CD4-positive, alpha-beta T cell treated with Interferon gamma for 1 hour (primary cell): ENCODE data around the gene CNPPD1.

ENCODE experiments used
- DNase-seq: peaks from one replicate; pipeline ENCODE4 v3.0.0-alpha.2; 2020

CNPPD1 gene

DNA sequence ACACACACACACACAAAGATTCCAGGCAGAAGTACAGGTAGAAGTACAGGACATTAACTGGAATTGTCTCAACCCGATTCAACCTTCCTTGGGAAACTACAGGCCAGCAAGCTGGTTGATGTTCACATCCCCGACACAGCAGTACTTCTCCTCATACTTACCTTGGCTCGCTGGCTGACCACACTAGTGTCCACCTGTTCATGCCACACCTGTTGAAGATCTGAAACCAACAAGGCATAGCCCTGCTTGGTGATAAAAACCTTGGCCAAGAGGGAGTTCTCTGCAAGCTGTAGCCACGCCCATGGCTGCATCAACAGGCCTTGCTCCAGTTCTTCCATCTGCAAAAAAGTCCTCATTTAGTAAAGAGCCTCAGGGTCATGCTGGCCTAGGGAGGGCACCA lies 18.7 kb downstream of the CNPPD1 start:
- DNase-seq, result no peak

DNA sequence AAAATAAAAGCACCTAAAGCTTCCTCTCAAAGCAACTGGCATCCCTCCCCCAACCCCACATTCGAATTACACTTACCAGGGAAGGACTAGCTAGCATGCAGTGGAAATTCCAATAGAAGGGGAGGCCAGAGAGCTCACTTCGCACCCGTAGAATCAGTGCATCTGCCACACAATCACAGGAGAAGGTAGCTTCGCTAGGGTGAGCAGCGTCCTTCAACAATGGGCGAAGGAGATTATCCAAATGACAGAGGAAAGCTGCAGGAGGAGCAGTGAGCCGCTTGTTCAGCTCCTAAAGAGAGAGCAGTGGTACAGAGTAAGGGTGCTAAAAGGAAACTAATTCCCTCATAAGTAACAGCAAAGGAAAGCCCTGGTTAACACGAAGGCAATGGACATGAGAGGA lies 19.3 kb downstream of the CNPPD1 start:
- no peak for DNase-seq

GRCh38 chr2:219155054-219155644 lies 21.6 kb downstream of the CNPPD1 start:
- no peak for DNase-seq

GRCh38 chr2:219149667-219150066 lies 27.1 kb downstream of the CNPPD1 start:
- DNase-seq, result no peak

DNA sequence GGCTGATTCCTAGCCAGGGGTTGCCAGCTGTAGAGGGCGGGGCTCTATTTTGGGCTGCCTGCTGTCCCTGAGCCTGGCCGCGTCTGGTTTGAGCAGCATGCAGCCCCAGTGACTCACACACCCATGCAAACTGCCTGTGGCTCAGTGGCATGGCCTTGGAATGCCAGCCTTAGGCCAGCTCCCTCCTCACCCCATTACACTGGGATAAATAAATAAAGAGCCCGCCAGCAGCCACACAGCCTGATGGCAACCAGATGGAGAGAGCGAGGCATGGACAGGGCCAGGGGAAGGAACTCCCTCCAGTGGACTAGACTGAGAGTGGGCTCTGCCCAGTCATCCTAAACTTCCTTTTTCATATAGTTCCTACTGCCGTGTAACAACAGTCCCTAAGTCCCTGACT lies 34.4 kb downstream of the CNPPD1 start:
- no peak for DNase-seq

DNA sequence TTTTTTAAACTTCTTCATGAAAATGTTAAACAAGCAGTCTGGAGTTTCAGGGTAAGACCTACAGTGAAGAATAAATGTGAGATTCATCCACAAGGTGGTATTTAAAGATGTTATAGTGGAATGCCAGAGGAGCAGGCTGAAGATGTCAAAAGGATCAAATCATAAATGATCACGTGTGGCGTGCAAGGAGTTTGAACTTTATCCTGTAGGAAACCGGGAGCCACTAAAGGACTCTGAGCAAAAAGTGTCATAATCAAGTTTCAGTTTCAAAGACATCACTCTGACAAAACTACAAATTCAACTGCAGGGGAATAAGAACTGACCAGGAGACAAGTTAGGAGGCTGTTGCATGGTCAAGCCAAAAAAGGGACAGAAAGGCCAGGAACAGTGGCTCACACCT lies 36.0 kb downstream of the CNPPD1 start:
- no peak for DNase-seq

GRCh38 chr2:219133976-219134375 lies 42.7 kb downstream of the CNPPD1 start:
- no peak for DNase-seq

- DNase-seq, result no peak
Observed at GRCh38 chr2:219131744-219132143, 45.0 kb downstream of the CNPPD1 start.

- no peak for DNase-seq
Observed at GRCh38 chr2:219131327-219131726, 45.4 kb downstream of the CNPPD1 start.

GRCh38 chr2:219129589-219129988 lies 47.1 kb downstream of the CNPPD1 start:
- no peak for DNase-seq

DNA sequence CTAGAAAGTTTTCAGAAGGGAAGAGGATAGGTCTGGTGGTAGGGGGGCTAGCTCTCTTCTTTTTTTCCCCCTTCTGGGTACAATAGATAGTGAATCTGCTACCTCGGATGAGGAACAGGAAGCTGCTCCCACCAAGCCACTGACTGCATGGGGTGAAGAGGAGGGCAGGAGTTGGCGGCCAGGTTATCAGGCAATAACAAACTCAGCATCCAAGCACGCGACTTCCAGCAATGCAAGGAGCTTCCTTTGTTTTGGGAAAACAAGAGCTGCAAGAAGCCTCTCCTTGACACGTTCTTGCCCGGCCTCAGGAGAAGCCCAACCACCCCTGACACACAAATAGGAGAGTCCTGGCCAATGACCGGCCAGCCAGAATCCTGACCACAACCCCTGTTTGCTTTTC lies 48.3 kb downstream of the CNPPD1 start:
- no peak for DNase-seq

- DNase-seq, result no peak
Observed at GRCh38 chr2:219127037-219127635, 49.6 kb downstream of the CNPPD1 start.

GRCh38 chr2:219126555-219126954 lies 50.2 kb downstream of the CNPPD1 start:
- no peak for DNase-seq

DNA sequence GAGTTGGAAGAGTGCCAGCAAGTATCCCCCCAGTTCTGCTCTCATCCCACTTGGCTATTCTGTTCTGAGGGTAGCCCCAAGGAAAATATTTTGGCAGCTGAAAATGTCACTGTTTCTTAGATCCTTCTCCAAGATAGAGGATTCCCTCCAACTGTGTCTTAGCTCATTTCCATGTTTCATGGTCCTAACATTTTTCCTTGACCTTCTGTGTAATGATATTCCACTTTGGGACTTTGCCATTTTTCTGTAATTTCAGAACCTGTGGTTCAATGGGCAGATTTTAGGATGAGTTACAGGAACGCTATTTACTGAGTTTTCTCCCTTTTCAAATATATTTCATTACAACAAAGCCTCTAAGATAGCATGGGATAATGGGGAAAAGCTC lies 50.8 kb downstream of the CNPPD1 start:
- no peak for DNase-seq

DNA sequence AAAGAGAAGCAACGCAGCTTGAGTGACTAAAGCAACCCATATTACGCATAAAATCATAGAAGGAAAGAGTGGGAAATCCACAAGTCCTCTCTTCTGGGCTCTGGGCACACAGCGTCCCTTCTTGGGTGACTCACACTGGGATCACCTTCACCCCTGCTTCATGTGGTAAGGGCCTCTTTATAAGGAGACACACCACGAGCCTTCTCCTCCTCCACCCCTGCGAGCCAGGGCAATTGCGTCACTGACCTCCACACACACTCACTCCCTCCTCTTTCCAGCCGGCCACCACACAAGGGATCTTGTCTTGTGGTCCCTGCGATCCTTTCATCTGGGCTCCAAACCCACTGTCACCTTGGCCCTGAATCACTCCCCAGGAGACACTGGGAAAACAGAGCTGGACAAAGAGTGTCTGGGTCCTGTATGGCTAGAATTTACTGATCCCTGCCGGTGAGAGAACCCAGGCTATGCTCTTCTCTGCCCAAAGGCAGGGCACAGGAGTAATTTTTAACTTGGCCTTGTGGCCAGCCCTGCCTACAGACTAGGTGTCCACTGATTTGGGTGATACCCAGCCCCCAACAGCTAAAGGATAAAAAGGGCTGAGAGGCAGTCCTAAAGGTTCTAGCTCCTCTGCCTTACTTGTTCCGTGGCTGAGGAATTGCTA lies 51.4 kb downstream of the CNPPD1 start:
- no peak for DNase-seq

DNA sequence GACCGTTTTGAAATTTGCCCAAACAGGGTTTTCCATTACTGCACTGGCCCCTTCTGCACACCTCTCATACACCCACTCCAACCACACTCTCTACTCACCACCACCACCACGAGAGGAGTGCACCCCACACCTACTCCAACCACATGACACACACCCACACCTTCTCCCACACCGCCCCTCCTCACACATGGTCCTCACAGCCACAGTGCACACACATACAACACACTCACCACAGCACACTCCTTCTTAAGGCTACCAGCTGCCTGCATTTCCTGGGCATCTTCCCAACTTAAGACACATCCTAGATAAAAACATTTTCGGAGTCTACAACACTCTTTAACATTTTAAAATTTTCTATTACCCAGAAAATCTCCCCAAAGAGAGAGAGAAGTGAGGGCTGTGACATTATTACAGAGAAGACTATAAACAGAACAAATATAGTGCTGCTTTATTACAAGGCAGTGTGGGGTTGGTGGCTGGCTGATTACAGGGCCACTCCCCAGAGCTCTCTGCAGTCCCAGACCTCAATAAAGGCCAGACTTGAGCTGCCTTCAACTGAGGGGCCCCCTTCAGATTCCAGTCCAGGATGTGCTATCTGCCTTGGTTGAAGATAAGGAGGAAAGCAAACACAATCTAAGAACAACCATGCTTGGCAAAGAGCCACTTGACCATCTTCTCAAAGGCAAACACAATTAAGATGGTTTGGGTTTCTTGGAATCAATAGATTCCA lies 52.2 kb downstream of the CNPPD1 start:
- DNase-seq, result peak; percentile 13

DNA sequence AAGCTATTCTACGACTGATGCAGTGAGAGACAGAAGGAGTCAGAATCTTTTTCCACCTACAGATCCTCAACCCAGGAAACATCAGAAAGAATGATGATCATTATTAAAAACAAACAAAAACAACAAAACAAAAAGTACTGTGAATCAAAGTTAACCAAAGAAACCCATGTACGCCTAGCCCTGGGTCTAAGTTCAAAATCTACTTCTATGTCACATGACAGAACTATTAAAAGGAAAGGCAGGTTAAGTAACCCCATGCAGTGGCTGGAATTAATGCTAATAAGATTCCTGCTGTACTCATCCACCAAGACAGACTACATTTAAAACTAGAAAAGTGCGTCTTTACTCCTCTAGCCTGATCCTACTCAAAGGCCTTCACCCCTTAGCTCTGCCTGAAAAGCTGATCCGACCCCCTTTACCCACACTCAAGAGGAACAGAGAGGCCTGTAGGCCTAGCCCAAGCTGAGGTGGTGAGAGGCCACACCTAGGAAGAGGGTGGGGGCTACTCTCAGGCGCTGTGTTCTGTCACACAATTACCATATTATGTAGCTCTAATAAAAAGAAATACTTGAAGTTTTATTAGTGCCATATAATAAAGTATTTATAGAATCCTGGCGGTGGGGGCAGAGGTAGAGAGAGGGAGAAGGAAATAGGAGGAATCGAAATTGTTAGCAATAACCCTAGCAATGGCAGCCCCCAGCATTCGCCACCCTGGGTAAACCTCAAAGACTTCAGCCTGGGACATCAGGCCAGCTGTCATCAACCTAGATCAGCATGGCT lies 53.2 kb downstream of the CNPPD1 start:
- no peak for DNase-seq

- DNase-seq, result no peak
Observed at GRCh38 chr2:219122202-219122980, 54.3 kb downstream of the CNPPD1 start.
